HepG2 (cell line): ENCODE data around the gene NOTUM. TPM values are rescaled to one million over a fixed set of nuclear protein-coding genes. Genes with fewer than 3 reads are reported as not detected.

Experiments used
- EHMT2 ChIP-seq: fragments of 200-600 bp; sonication (generic); IDR thresholded peaks from 2 replicates; pipeline ENCODE4 v1.7.0; 2017; ENCODE audit warnings: antibody characterized with exemption, low read depth, low read length, borderline replicate concordance
- GATAD2A ChIP-seq: IDR thresholded peaks from 2 replicates; pipeline ENCODE4 v1.6.1; 2016
- HINFP ChIP-seq: sonication (generic); formaldehyde crosslinking; IDR thresholded peaks from 2 replicates; pipeline ENCODE4 v1.4.0; 2020; ENCODE audit warnings: low read depth, mild to moderate bottlenecking, missing genetic modification reagents
- HMG20B ChIP-seq: conservative IDR thresholded peaks from 2 replicates; pipeline ENCODE4 v1.6.1; 2016; ENCODE audit warnings: missing genetic modification reagents, missing compliant biosample characterization
- KAT7 ChIP-seq: IDR thresholded peaks from 2 replicates; pipeline ENCODE4 v1.6.1; 2018; ENCODE audit warnings: borderline replicate concordance, missing compliant biosample characterization
- KDM4B ChIP-seq: sonication (generic); formaldehyde crosslinking; IDR thresholded peaks from 2 replicates; pipeline ENCODE4 v1.4.0; 2020; ENCODE audit warnings: missing genetic modification reagents
- NKX3-1 ChIP-seq: sonication (generic); formaldehyde crosslinking; IDR thresholded peaks from 2 replicates; pipeline ENCODE4 v1.5.0; 2020; ENCODE audit warnings: missing genetic modification reagents
- REL ChIP-seq: sonication (generic); formaldehyde crosslinking; conservative IDR thresholded peaks from 2 replicates; pipeline ENCODE4 v1.8.0; 2022; ENCODE audit warnings: mild to moderate bottlenecking, missing genetic modification reagents, moderate library complexity
- RXRB ChIP-seq: IDR thresholded peaks from 2 replicates; pipeline ENCODE4 v1.6.1; 2016; ENCODE audit warnings: borderline replicate concordance, missing genetic modification reagents, missing compliant biosample characterization
- SPEN ChIP-seq: sonication (generic); formaldehyde crosslinking; IDR thresholded peaks from 2 replicates; pipeline ENCODE4 v1.5.1; 2020; ENCODE audit warnings: low read depth, mild to moderate bottlenecking, missing genetic modification reagents
- STAG1 ChIP-seq: sonication (generic); formaldehyde crosslinking; IDR thresholded peaks from 2 replicates; pipeline ENCODE4 v1.4.0; 2020; ENCODE audit warnings: missing genetic modification reagents
- ZFP36L1 ChIP-seq: sonication (generic); formaldehyde crosslinking; IDR thresholded peaks from 2 replicates; pipeline ENCODE4 v1.8.0; 2022; ENCODE audit warnings: mild to moderate bottlenecking, missing genetic modification reagents, moderate library complexity
- ZFX ChIP-seq: sonication (generic); formaldehyde crosslinking; IDR thresholded peaks from 2 replicates; pipeline ENCODE4 v1.4.0; 2020; ENCODE audit warnings: mild to moderate bottlenecking, low read depth, missing genetic modification reagents, moderate library complexity
- ZNF264 ChIP-seq: sonication (generic); formaldehyde crosslinking; IDR thresholded peaks from 2 replicates; pipeline ENCODE4 v1.4.0; 2020; ENCODE audit warnings: missing genetic modification reagents
- ZNF280D ChIP-seq: sonication (generic); formaldehyde crosslinking; IDR thresholded peaks from 2 replicates; pipeline ENCODE4 v1.5.1; 2020; ENCODE audit warnings: mild to moderate bottlenecking, missing genetic modification reagents
- ZNF331 ChIP-seq: sonication (generic); formaldehyde crosslinking; IDR thresholded peaks from 2 replicates; pipeline ENCODE4 v1.4.0; 2020; ENCODE audit warnings: missing genetic modification reagents
- polyA plus RNA-seq, 8 experiments: library from polyadenylated mRNA; depleted of rRNA in 3 of 8; stranded (reverse) in 7 of 8; unstranded in 1 of 8; fragments of >200 nt; fragmentation: Illumina TruSeq in 4 of 8; extraction: Trizol in 4 of 8; gene quantifications; 2 replicates each; pipeline versions ENCODE4 v1.2.1 to v1.2.3, GENCODE V29; 2011 to 2016; ENCODE audit warnings: low read depth in 4 of 8, missing spikeins in 1 of 8, mixed read lengths in 1 of 8; ENCODE audit not compliant: insufficient read depth in 1 of 8
- total RNA-seq, 5 experiments: library from RNA; depleted of rRNA; stranded (reverse); fragments of >200 nt; fragmentation: Illumina TruSeq; extraction: Trizol; gene quantifications; 2 replicates each; pipeline ENCODE4 v1.2.3, GENCODE V29; 2016; ENCODE audit warnings: low read depth in 1 of 5
- TF ChIP-seq, protein P1 (sequence below): sonication (generic); formaldehyde crosslinking; IDR thresholded peaks from 2 replicates; pipeline ENCODE4 v1.5.1; 2020; ENCODE audit warnings: missing genetic modification reagents, mild to moderate bottlenecking, borderline replicate concordance
- TF ChIP-seq, protein P2 (sequence below): sonication (generic); formaldehyde crosslinking; IDR thresholded peaks from 2 replicates; pipeline ENCODE4 v1.4.0; 2020; ENCODE audit warnings: missing genetic modification reagents

NOTUM gene
- total and polyA plus RNA-seq, 2 of the 13 experiments (the other 11 are each of a cell fraction or from before 2014, with no cell fraction given): 150 to 160 TPM

- TF ChIP-seq, protein P1, sequence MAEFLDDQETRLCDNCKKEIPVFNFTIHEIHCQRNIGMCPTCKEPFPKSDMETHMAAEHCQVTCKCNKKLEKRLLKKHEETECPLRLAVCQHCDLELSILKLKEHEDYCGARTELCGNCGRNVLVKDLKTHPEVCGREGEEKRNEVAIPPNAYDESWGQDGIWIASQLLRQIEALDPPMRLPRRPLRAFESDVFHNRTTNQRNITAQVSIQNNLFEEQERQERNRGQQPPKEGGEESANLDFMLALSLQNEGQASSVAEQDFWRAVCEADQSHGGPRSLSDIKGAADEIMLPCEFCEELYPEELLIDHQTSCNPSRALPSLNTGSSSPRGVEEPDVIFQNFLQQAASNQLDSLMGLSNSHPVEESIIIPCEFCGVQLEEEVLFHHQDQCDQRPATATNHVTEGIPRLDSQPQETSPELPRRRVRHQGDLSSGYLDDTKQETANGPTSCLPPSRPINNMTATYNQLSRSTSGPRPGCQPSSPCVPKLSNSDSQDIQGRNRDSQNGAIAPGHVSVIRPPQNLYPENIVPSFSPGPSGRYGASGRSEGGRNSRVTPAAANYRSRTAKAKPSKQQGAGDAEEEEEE: no peak
- TF ChIP-seq ZFP36L1 (CRISPR knock-in tag) (no peak), NKX3-1 (CRISPR knock-in tag) (no peak), GATAD2A (no peak), RXRB (CRISPR knock-in tag) (no peak; the same call in 1 of the 2 replicates), REL (no peak; the same call in 1 of the 2 replicates), ZNF280D (CRISPR knock-in tag) (peak; percentile 43; the same call in 1 of the 2 replicates), KAT7 (peak; percentile 38; the same call in 1 of the 2 replicates), STAG1 (CRISPR knock-in tag) (peak; percentile 89), EHMT2 (no peak), ZNF331 (CRISPR knock-in tag) (peak; percentile 14; the same call in 1 of the 2 replicates), ZFX (CRISPR knock-in tag) (no peak; the same call in 1 of the 2 replicates), KDM4B (CRISPR knock-in tag) (no peak), SPEN (CRISPR knock-in tag) (peak; percentile 46), ZNF264 (CRISPR knock-in tag) (no peak), HINFP (CRISPR knock-in tag) (0 out of 2 replicates have a peak, but pooled peaks have one; percentile 29), HMG20B (no peak)
- TF ChIP-seq, protein P2, sequence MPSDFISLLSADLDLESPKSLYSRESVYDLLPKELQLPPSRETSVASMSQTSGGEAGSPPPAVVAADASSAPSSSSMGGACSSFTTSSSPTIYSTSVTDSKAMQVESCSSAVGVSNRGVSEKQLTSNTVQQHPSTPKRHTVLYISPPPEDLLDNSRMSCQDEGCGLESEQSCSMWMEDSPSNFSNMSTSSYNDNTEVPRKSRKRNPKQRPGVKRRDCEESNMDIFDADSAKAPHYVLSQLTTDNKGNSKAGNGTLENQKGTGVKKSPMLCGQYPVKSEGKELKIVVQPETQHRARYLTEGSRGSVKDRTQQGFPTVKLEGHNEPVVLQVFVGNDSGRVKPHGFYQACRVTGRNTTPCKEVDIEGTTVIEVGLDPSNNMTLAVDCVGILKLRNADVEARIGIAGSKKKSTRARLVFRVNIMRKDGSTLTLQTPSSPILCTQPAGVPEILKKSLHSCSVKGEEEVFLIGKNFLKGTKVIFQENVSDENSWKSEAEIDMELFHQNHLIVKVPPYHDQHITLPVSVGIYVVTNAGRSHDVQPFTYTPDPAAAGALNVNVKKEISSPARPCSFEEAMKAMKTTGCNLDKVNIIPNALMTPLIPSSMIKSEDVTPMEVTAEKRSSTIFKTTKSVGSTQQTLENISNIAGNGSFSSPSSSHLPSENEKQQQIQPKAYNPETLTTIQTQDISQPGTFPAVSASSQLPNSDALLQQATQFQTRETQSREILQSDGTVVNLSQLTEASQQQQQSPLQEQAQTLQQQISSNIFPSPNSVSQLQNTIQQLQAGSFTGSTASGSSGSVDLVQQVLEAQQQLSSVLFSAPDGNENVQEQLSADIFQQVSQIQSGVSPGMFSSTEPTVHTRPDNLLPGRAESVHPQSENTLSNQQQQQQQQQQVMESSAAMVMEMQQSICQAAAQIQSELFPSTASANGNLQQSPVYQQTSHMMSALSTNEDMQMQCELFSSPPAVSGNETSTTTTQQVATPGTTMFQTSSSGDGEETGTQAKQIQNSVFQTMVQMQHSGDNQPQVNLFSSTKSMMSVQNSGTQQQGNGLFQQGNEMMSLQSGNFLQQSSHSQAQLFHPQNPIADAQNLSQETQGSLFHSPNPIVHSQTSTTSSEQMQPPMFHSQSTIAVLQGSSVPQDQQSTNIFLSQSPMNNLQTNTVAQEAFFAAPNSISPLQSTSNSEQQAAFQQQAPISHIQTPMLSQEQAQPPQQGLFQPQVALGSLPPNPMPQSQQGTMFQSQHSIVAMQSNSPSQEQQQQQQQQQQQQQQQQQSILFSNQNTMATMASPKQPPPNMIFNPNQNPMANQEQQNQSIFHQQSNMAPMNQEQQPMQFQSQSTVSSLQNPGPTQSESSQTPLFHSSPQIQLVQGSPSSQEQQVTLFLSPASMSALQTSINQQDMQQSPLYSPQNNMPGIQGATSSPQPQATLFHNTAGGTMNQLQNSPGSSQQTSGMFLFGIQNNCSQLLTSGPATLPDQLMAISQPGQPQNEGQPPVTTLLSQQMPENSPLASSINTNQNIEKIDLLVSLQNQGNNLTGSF (CRISPR knock-in tag): no peak
These were observed 1.4 kb downstream of the NOTUM start (continued) for GRCh38 chr17:81959362-81960129.
